ENCODE results near the gene VDAC1.
A peak's percentile ranks its signal among the peaks of the same experiment; 100 is the strongest.
"Not testable (repeated sequence)": the region's sequence is repeated elsewhere in the genome, so short reads cannot be mapped to it uniquely, and the experiment has no call there.

VDAC1 gene

DNA sequence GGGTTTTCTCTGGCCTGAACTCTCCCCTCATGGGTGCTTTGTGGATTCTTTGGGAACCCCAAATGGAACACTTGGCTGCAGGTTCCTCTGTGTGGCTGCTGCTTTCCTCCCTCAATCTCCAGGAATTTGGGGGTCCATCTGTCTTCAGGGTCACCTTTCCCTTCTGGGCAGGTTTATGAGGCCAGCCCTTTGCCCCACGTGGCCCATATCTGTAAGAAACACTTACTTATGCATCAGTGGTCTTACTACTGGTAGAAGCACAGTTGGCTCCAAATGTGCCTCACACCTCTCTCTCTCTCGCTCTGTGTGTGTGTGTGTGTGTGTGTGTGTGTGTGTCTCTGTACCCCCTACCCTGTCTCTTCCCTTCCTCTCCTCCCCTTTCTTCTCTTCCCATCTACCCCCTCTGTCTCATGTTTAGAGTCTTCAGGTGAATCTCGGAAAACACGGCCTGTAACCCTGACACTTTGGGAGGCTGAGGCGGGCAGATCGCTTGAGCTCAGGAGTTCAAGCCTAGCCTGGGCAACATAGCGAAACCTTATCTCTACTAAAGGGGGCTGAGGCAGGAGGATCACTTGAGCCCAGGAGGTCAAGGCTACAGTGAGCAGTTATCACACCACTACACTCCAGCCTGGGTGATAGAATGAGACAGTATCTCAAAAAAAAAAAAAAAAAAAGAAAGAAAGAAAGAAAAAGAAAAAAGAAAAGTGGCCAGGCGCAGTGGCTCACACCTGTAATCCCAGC lies 63.1 kb downstream of the VDAC1 start:
- DNase-seq (ENCODE audit: low spot score): no peak

DNA sequence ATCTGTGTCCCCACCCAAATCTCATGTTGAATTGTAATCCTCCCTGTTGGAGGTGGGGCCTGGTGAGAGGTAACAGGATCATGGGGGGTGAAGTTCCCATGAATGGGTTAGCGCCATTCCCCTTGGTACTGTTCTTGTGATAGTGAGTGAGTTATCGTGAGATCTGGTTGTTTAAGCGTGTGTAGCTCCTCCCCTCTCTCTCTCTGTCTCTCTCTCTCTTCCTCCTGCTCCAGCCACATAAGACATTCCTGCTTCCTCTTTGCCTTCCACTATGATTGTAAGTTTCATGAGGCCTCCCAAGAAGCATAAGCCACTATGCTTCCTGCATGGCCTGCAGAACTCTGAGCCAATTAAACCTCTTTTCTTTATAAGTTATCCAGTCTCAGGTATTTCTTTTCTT lies 65.1 kb downstream of the VDAC1 start:
- DNase-seq (ENCODE audit: low spot score): no peak

DNA sequence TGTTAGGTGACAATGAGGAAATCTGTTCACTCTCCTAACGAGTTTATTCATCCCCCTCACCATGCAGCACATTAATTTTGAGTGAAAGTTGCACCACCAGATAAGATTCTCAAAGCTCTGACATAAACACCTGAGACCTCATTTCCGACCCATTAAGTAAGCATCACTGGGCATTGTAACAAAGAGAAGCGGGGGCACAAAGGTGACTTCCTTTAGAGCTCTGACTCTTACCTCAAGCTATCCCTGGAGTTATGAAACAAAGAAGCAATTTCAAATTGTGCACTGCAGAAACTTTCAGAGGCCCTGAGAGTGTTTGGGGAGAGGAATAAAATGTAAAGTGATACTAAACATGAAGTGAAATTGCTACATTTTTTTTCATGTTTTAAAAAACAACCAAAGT lies 65.8 kb downstream of the VDAC1 start:
- DNase-seq (ENCODE audit: low spot score): no peak

DNA sequence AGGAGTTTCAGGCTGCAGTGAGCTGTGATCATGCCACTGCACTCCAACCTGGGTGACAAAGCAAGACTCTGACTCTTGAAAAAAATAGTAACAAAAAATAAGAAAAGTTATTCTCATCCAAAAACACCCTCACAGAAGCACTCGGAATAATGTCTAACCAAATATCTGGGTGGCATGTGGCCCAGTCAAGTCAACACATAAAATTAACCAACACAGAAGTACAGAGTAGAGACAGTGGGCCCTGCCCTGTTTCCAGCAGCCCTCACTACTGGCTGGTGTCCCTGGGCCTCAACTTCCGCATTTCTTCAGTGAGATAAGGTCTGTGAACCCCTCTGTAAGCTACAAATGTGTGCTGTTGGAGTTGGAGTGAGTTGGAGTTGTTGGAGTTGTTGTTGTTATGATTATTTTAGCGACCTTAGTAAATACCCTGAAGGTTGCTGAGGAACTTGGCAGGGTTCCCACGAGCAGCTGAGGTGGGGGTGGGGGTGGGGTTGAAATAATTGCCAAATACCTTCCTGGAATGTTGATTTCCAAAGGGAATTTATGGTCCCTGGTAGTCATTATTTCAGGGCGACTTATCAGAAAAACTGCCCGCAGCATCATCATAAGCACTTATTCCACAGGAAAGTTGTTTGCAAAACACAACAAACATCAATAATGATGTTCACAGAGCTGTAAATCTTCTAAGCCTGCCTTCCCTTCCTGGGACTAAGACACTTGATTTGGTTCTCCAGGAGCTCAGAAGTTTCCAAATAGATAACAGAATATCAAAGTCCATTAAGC lies 66.5 kb downstream of the VDAC1 start:
- DNase-seq (ENCODE audit: low spot score): peak; percentile 7

DNA sequence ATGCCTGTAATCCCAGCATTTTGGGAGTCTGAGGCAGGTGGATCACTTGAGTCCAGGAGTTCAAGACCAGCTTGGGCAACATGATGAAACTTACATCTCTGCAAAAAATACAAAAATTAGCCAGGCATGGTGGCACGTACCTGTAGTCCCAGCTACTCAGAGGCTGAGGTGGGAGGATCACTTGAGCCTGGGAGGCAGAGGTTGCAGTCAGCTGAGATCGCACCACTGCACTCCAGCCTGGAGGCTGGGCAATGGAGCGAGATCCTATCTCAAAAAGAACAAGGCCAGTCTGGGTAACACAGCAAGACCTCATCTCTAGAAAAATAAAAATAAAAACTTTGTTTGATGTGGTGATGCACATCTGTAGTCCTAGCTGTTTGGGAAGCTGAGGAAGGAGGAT lies 67.1 kb downstream of the VDAC1 start:
- DNase-seq (ENCODE audit: low spot score): not testable (repeated sequence)

DNA sequence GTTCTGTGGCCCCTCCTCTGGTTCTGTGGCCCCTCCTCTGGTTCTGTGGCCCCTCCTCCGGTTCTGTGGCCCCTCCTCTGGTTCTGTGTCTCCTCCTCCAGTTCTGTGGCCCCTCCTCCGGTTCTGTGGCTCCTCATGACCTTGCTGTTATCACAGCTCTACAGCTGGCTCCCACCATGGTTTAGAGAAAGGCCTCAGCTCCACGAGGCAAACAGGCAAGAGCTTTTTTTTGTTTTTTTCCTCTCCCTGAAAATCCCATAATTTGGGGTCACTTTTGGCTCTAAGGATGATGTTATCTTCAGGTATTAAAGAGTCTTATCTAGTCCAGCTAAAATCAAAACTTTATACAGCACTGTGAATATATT lies 68.1 kb downstream of the VDAC1 start:
- no peak for DNase-seq (ENCODE audit: low spot score)

DNA sequence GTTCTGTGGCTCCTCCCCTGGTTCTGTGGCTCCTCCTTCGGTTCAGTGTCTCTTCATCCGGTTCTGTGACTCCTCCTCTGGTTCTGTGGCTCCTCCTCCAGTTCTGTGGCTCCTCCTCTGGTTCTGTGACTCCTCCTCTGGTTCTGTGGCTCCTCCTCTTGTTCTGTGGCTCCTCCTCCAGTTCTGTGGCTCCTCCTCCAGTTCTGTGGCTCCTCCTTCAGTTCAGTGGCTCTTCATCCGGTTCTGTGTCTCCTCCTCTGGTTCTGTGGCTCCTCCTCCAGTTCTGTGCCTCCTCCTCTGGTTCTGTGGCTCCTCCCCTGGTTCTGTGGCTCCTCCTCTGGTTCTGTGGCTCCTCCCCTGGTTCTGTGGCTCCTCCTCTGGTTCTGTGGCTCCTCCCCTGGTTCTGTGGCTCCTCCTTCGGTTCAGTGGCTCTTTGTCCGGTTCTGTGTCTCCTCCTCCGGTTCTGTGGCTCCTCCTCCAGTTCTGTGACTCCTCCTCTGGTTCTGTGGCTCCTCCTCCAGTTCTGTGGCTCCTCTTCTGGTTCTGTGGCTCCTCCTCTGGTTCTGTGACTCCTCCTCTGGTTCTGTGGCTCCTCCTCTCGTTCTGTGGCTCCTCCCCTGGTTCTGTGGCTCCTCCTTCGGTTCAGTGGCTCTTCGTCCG lies 68.7 kb downstream of the VDAC1 start:
- not testable (repeated sequence) for DNase-seq (ENCODE audit: low spot score)

DNA sequence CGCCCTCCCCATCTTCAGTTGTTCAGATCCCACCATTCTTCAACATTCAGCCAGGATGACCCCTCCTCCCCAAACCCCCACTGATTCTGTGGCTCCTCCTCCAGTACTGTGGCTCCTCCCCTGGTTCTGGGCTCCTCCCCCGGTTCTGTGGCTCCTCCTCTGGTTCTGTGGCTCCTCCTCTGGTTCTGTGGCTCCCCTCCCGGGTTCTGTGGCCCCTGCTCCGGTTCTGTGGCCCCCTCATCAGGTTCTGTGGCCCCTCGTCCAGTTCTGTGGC lies 69.2 kb downstream of the VDAC1 start:
- DNase-seq (ENCODE audit: low spot score): no peak

DNA sequence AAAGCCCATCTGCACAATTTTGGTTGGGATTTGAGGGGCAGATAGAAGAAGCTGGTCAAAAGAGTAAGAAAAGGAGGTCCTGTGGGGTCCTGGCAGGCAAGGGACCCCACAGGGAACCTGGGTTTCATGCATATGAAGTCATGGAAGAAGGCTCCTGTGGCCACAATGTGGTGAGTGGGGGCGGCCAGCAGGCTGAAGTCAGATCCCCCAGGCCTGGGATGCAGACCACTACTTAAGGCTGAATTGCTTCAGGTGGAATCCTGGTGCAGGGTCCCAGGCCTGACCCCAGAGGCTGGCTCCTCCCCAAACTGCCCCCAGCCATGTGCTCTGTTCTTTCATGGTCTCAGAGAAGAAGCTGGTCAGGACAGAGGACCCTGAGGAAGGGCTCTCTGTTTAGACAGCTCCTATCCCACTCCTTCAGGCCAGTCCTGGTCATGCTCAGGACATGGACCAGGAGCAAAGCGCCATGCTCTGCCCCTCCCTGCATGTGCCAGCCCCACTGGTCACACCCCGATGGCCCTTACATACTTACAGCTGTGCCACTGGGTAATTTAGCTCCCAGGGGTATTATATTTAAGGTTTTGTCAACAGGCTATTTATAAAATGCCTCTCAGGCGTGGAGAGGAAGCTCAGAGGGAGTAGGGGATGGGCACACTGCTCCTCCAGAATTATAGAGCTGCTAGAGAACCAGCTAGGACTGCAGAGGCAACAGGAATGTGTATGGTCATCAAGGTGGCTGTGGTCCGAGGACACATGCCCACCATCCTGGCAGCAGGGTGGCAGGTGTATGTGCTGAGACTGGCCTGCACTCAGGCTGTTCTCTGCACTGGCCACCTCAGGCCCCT lies 69.7 kb downstream of the VDAC1 start:
- DNase-seq (ENCODE audit: low spot score): no peak

DNA sequence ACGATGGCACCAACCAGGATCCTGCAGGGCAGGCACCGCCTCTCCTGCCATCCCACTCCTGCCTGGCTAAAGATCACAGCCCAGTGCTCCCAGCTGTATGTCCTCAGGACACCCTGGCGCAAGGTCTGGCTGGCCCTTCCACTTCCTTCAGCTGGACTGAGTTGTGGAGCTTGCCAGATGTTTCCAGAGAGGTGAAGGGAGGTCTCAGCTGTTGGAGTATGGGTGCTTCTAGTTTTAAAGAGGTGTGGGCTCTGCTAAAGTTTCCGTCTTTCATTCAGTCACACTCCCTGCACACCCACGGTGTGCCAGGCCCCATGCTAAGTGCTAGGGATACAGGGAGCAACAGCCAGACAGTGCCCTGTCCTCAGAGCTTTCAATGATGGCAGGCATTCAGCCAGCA lies 70.5 kb downstream of the VDAC1 start:
- no peak for DNase-seq (ENCODE audit: low spot score)

DNA sequence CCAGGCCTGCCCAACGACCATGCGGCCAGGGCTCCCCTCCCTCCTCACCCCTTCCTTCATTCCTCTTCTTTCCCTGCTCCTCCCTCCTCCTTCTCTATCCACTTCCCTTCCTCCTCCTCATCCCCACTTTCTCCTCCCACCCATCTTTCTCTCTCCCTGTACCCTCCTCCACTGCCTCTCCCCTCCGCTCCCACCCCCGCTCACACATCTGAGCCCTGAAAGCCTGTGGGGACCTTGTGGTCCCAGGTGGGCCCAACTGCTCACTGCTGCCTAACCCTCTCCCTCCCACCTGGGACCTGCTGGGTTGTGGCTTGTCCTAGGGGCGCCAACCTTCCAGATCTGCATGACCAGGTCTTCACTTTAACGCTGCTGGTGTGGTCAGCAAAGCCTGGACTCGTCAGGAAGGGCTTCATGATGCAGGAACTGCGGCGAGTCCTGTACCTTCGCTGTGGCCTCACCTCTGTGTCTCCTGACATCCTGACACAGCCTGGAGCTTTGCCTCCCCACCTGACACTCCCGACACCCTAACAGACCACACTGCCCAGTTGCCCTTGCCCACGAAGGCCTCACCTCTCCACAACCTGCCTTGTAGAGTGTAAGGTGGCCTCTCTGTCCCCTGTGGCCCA lies 71.0 kb downstream of the VDAC1 start:
- no peak for DNase-seq (ENCODE audit: low spot score)

DNA sequence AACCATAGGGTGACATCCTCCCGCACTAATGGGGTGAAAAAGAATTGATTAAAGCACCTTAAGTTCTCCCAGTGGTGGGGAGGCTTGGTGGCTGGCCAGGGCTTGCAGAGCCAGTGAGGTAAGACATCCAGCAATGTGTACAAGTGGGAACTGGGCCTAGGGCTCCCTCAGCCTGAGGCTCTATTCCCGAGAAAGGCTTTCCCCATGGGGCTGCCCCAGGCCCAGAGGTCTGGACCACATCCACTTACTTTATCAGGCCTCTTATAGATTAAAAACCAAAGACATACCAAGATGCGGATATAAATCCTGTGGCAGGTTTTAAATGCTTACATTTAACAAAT lies 71.6 kb downstream of the VDAC1 start:
- no peak for DNase-seq (ENCODE audit: low spot score)

DNA sequence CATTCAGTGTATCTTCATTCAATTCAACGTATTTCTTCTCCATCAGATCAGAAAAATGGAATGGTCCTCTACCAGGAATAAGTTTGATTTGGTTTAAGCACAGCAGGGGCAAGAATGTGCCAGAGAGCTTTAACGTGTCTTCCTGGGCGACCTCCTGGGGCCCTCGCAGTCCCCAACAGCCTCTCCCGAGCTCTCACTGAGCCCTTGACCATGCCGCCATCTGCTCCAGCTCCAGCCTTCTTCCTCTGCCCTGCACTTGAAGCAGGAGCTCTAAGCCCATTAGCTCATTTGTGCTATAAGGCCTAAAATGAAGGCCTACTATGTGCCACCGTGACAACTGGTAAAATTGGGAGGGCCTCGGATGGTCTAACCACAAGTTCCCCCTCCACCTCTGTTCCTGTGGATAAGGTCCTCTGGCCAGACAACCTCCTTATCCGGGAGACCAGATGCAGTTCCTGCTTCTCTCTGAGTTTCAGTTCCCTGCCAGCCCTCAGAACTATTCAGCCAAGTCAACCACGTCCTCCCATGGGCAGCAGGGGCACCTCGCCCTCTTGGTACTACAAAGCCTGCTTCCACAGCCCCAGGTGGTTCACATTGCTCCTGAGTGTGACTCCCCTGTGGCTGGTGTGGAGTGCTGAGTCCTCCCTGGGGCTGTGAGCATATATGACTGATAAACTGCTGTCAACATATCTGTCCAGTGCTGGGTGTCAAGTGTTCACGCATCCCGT lies 72.2 kb downstream of the VDAC1 start:
- no peak for DNase-seq (ENCODE audit: low spot score)

DNA sequence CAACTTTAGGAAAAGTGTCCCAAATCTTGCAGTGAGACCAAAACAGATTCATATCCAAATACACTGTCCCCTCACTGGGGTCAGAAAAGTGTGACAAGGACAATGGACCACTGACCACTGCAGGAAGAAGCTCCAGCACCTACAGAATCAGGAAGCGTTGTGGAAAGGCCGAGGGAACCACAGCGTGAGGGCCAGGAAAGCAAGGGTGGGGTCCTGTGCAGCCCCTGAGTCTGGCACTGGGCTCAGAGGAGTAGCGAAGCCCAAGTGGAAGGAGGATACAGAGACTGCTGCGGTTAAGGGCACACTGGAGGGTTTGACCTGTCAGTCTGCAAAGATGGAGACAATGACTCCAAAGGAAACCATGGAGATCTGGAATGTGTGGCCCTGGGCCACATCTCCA lies 73.2 kb downstream of the VDAC1 start:
- DNase-seq (ENCODE audit: low spot score): no peak

DNA sequence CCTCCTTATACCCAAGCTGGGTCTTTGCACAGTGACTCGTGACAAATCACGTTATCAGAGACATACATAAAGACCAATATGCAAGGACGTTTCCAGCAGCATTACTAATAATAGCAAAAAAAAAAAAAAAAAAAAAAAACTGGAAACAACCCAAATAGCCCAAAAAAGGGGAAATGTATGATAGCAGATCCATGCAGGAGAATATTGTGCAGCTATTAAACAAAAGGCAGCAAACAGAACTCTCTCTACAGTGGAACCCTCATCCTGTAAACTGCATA lies 74.0 kb downstream of the VDAC1 start:
- DNase-seq (ENCODE audit: low spot score): no peak

DNA sequence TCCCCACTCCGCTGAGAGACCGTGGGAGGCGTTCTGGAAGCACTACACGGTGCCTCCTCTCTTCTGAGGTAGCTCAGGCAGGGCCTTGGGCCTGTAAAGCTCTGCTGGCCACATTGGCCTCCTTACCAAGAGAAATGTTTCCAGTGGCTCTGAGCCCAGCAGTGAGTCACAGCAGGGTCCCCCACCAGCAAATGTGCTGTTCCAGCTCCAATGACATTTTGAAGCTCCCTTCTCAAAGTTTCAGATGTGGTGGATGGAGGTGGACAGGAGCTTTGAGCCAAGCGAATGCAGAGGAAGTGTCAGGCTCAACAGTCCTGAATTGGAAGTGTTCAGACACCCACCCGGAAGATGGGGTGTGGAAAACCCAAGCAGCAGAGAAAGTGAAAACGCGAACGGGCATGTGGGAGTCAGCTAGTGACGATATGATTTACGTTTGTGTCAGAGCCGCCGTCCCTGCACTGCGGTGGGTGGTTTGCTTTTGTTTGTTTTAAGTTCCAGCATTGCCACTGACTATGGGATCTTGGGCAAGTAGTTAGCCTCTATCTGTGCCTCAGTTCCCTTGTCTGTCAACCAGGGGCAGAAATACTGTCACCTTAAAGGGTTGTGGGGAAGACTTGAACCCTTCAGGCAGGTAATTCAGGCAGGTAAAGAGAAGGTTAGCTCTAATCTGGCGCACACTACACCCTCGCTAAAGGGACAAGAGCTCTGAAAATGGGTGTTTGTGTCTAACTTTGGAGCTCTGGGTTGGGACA lies 74.5 kb downstream of the VDAC1 start:
- no peak for DNase-seq (ENCODE audit: low spot score)

DNA sequence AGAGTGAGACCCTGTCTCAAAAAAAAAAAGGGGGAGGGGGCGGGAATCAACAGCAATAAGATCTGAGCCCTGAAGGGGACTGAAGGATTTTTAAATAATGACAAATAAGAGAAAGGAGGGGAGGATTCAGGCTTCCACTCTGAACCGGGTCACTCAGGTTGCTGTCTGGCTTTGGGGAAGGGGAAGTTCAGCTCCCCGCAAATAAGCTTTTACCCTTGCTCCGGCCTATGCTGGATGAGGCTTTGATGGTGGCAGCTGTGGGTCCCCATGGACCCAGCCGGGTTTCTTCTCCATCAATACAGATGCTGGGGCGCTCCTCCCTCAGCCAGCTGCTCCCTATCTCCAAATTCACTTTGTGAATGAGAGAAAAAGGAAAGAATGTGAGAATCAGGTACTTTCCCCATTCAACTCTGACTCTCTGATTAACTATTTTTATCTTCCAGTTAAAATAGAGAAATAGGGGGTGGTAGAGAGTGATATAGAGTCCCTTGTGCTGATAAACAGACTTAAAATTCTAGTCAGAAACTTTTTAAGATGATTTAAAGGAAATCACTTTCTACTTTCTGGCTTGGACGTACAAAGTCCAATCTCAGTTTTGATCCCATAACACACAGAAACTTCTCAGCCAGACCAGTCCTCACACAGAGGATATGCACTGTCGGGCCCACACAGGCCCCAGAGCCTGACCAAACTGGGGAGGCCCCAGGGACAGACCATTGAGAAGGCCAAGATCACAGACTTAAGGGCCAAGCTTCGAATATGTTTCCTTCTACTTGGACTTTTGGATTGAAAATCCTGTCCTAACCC lies 76.0 kb downstream of the VDAC1 start:
- DNase-seq (ENCODE audit: low spot score): no peak

DNA sequence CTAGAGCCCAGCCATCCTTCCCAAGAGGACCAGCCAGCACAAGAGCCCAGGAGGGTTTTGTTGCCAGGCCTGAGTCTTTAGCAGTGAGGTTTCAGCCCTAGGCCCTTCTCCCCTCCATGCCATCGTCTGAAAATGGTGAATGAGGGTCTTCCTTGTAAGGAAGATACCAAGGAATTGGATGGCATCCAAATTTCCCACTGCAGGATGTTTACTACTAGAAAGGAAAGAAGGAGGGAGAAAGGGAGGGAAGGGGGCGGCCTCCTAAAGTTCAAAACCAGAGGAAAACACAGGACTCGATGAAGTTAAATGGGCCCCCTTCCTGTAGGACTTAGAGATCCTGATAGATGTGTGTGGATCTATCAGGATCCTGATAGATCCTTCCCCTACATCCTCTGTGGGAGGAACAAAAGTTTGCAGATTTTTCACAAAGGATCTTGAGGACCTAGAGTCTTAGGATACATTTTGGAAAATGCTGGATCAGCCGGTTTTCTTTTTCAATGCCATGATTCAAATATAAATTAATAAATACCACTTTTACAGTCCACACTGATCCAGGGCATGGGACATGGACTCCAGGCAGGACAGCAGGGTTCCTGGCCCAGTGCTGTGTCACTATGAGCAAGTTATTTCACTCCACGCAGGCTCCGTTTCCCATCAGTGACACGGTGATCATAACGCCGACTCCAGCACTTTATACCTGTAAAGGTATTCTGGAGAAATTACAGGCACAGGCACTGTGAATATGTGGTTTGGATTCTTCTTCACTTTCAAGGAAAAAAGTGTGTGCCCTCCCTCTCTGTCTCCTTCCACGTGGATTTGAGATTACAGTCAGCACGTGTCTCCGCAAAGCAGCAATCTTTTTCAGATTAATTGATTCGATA lies 77.2 kb downstream of the VDAC1 start:
- DNase-seq (ENCODE audit: low spot score): no peak

Data from LoVo (cell line).